Right hindlimb (tissue), 1 donor: ENCODE measurements around the gene CCL4.
"Not testable (repeated sequence)": the region's sequence is repeated elsewhere in the genome, so short reads cannot be mapped to it uniquely, and the experiment has no call there.

Experiments
- DNase-seq: peaks from one replicate; pipeline ENCODE4 v3.0.0-alpha.2; 2018

CCL4 gene

DNA sequence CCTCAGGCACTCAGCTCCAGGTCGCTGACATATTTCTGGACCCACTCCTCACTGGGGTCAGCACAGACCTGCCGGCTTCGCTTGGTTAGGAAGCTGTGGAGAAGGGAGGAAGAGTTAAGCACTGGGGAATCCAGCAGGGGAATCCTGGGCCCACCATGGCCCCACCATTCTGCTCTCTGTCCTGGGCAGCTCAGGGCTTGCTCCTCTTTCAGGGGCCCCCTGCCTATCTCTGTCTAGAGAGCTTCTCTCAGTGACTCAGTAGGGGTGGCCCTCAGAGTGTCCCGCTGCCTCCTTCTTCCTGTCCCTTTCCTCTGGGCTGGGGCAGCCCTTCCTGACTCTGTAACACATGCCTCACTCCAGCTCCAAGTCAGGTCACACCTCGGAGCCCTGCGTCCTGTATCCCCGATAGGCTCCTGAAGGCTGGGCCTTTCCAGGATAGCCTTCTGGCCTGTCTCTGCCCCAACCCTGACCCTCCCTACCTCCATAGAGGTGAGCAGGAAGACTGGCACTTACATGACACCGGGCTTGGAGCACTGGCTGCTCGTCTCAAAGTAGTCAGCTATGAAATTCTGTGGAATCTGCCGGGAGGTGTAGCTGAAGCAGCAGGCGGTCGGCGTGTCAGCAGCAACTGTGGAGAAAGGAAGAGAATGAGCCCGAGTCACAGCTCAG lies 14.8 kb upstream of the CCL4 start:
- DNase-seq, result no peak

DNA sequence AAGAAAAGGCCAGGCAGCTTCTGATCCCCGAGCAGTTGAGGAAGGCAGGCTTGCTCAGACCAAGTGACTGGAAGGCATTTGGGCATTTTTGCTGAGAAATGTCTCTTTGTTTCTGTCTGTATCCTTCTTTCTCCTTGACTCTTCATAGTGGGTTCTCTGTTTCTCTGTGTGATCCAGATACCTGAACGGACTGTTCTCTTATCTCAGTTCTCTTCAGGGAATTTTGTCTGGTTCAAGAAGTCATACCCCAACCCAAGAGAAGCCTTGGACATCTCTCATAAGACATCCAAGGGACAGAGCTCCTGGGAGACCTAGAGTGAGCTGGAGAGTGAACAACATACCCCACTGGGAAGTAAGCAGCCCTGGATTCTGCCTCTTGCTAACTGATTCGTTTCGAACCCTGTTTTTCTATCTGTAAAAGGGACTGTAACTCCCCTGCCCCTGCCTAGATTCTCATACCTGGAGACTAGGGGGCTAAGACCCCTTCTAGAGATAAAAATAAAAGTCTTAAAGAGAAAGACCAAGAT lies 14.2 kb upstream of the CCL4 start:
- no peak for DNase-seq

GRCh38 chr17:36089888-36090836 lies 13.5 kb upstream of the CCL4 start, which contains the start of gene CCL3:
Gene CCL3, minus strand, starts transcription at chr17:36090143. Its CDS starts 85 bp downstream, at chr17:36090058.
- peak; percentile 43 for DNase-seq

DNA sequence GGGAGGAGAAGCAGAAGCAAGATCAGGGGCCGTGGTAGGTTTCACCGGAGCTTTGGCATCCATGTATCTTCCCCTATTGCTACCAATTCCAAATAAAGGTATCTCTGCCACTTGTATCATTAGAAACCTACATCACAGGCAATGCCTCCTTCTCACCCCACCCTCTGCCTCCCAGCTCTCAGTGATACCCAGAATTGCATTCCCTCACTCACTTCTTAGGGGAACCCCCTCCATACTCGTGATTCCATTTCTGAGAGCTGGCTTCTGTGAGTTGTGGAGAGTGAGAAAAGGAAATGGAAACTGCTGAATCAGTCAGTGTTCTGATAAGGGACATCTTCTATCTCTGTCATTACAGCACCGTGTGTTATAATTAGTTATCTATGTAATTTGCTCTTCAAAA lies 11.4 kb upstream of the CCL4 start:
- no peak for DNase-seq

- DNase-seq, result not testable (repeated sequence)
Measured at GRCh38 chr17:36092715-36093114, 10.9 kb upstream of the CCL4 start.

GRCh38 chr17:36094232-36094631 lies 9.4 kb upstream of the CCL4 start:
- no peak for DNase-seq

- no peak for DNase-seq
Measured at GRCh38 chr17:36094746-36095145, 8.9 kb upstream of the CCL4 start.

- no peak for DNase-seq
Measured at GRCh38 chr17:36095992-36096391, 7.6 kb upstream of the CCL4 start.

DNA sequence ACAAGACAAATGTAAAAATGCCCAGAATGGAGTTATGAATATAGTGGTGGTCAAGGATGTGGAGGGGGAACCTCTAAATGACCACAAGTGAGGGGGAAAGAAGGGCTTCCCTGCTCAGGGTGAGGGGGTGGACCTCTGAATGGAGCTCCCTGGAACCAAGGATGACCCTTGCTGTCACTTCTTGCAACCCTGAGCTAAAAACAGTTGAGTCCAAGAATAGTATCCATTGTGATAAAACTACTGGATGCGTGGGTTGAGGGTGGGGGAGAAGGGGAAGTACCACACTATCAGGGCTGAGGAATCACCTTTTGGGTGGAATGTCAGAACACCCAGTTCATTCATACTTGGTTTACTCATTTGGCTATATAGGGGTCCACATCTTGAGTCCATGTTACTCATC lies 4.6 kb upstream of the CCL4 start:
- DNase-seq, result not testable (repeated sequence)

DNA sequence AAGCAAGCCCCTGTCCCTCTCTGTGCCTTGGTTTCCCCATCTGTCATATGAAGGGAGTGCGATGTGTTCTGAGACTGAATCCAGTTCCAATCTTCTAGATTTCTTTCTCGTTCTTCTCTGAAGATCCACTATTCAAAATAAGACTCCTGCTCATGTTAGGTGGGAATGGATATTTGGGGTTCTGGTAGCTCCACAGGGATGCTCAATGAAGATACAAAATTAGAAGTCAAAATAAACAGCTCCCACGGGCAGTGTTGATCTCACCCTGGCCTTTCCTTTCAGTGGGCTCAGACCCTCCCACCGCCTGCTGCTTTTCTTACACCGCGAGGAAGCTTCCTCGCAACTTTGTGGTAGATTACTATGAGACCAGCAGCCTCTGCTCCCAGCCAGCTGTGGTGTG lies 619 bp downstream of the CCL4 start:
- not testable (repeated sequence) for DNase-seq

DNA sequence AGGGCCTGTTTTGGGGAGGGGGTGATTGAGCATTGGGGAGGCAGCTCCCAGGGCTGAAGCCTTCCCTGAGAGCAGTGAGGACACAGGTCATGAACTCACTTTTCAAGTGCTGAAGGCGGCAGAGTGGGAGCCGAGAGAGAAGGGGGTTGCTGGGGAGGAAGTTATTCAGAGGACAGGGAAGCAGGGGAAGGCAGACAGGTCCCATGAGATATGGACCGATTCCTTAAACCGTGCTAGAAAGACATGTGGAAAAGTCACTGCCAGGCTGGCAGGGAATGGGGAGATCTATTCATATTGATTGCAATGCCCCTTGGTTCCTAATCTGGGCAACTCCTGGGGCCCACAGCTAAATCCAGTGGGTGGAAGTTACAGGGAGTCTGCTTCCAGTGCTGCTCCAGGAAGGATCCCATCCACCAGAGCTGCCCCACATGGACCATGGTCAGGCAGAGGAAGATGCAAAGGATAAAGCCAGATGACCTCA lies 1.1 kb downstream of the CCL4 start:
- no peak for DNase-seq

- DNase-seq, result no peak
Measured at GRCh38 chr17:36105781-36106492, 2.3 kb downstream of the CCL4 start.

GRCh38 chr17:36106493-36106835 lies 2.8 kb downstream of the CCL4 start:
- DNase-seq, result no peak

GRCh38 chr17:36107660-36108059 lies 4.0 kb downstream of the CCL4 start:
- DNase-seq, result no peak

- not testable (repeated sequence) for DNase-seq
Measured at GRCh38 chr17:36108265-36108664, 4.6 kb downstream of the CCL4 start.

GRCh38 chr17:36111068-36111490 lies 7.5 kb downstream of the CCL4 start:
- no peak for DNase-seq

DNA sequence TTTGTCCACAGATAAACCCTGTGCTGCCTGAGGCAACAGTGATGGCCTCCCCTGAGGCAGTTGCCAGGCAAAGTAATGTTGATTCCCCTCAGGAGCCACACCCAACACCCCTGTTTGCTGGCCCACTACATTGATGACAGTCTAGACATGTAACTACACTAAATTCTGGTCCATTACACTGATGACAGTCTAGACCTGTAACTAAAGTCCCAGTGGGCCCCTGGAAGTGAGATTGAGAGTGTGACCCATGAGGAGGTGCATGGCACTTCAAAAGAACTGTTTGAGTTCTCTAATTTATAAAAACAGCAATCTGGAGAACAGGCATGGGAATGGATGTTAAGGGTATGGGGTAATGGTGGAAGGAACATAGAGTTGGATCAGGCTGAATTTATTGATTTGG lies 8.9 kb downstream of the CCL4 start:
- no peak for DNase-seq

DNA sequence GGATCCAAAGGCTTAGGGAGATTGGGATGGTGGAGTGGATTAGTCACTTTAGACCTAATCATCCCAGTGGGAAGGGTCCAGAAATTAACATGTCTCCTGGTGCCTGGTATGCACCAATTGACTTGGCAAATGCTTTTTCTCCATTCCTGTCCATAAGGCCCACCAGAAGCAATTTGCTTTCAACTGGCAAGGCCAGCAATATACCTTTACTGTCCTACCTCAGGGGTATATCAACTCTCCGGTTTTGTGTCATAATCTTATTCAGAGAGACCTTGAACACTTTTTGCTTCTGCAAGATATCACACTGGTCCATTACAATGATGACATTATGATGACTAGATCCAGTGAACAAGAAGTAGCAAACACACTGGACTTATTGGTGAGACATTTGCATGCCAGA lies 9.5 kb downstream of the CCL4 start:
- DNase-seq, result not testable (repeated sequence)

DNA sequence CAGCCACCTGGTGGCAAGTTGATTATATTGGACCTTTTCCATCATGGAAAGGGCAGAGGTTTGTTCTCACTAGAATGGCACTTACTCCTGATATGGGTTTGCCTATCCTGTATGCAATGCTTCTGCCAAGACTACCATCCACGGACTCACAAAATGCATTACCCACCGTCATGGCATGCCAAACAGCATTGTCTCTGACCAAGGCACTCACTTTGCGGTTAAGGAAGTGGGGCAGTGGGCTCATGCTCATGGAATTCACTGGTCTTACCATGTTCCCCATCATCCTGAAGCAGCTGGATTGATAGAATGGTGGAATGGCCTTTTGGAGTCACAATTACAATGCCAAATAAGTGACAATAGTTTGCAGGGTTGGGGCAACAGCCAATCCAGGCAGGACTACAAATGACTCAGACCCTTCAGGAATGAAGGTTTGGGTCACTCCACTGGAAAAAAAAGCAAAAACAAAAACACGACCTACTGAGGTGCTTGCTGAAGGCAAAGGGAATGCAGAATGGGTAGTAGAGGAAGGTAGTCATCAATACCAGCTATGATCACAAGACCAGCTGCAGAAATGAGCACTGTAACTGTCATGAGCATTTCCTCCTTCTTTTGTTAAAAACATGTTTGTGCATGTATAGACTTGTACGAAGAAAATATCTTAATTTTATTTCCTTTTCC lies 11.5 kb downstream of the CCL4 start:
- DNase-seq, result not testable (repeated sequence)

DNA sequence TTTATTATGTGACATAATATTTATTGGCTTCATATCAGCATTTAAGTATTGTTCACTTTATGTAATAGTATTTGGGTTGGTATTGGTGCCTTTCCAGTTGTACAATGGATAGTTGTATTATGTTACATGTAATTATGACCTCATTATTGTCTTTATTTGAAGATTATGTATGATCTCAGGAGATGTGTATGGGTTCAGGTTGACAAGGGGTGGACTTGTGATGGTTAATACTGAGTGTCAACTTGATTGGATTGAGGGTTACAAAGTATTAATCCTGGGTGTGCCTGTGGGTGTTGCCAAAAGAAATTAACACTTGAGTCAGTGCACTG lies 12.0 kb downstream of the CCL4 start:
- not testable (repeated sequence) for DNase-seq

DNA sequence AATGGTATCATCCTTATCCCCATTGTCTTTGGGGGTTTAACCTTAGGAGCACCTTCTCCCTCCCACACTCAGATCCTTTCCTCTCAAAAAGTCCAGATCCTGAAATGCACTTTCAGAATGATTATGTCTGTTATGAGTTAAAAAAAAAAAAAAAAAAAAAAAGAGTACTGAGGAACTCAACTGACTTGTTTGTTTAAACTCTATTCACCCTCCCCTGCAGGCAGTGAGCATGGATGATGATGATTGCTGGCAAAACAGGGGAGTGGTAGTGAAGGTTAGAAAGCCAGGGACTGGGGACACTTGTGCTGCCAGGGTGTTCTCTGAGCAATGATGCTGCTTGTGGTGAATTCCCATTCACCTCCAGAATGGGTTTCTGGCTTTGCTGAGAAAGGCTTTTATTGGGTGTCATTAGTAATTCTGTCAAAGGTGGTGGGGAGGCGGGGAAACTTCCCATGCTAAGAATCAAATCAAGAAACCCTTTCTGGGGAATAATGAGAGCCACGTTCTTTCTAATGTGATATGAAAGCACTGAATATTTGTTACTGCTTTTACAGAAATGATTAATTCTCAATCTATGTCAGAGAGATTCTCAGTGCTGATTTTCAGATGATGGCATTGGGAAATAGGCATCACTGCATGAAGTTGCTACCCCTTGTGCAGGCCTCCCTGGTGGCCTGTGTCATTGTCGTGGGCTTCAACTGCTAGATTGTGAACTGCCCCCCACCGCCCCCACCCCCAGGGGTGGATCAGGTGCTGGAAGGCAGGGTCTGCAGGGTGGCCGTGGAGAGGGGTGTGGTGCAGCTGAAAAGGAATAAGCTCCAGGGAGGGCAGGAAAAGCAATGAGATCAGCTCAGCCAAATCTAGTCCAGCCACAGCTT lies 14.1 kb downstream of the CCL4 start:
- DNase-seq, result no peak
